Karpas-422 (cell line): ENCODE results near the gene SLC22A6. TPM values are rescaled to one million over a fixed set of nuclear protein-coding genes. Genes with fewer than 3 reads are reported as not detected.

Experiments used
- DNase-seq: peaks from one replicate; pipeline ENCODE4 v3.0.0-alpha.2; 2015
- H2AFZ ChIP-seq: fragments of 200-600 bp; sonication (generic); 2 replicates; pipeline ENCODE4 v1.6.1; 2014; ENCODE audit warnings: antibody characterized with exemption, low read length, mixed read lengths
- H3K27ac ChIP-seq: fragments of 200-600 bp; sonication (generic); 2 replicates; pipeline ENCODE4 v1.5.1; 2014; ENCODE audit warnings: mild to moderate bottlenecking, low read length, moderate library complexity
- H3K27me3 ChIP-seq: fragments of 200-600 bp; sonication (generic); 2 replicates; pipeline ENCODE4 v1.6.1; 2014; ENCODE audit warnings: low read length, mixed read lengths
- H3K36me3 ChIP-seq: fragments of 200-600 bp; sonication (generic); 2 replicates; pipeline ENCODE4 v1.6.1; 2014; ENCODE audit warnings: low read length, mixed read lengths; ENCODE audit not compliant: insufficient read depth
- H3K4me1 ChIP-seq: fragments of 200-600 bp; sonication (generic); 2 replicates; pipeline ENCODE4 v1.6.1; 2014; ENCODE audit warnings: mild to moderate bottlenecking, low read length, mixed read lengths
- H3K4me2 ChIP-seq: fragments of 200-600 bp; sonication (generic); 2 replicates; pipeline ENCODE4 v1.6.1; 2014; ENCODE audit warnings: low read length, low read depth, mild to moderate bottlenecking; ENCODE audit not compliant: poor library complexity, severe bottlenecking
- H3K4me3 ChIP-seq: fragments of 200-600 bp; sonication (generic); 2 replicates; pipeline ENCODE4 v1.5.1; 2014; ENCODE audit warnings: mild to moderate bottlenecking, antibody characterized with exemption, low read length, mixed read lengths
- H3K79me2 ChIP-seq: fragments of 200-600 bp; sonication (generic); 2 replicates; pipeline ENCODE4 v1.6.1; 2014; ENCODE audit warnings: mild to moderate bottlenecking, low read length, mixed read lengths
- H3K9ac ChIP-seq: fragments of 200-600 bp; sonication (generic); 2 replicates; pipeline ENCODE4 v1.6.0; 2014; ENCODE audit warnings: low read length
- H3K9me2 ChIP-seq: fragments of 200-600 bp; sonication (generic), shearing (Covaris generic); replicated peaks from 2 replicates; pipeline ENCODE4 v1.6.0; 2014; ENCODE audit warnings: mild to moderate bottlenecking, low read length, moderate library complexity; ENCODE audit not compliant: insufficient read depth
- H3K9me3 ChIP-seq: fragments of 300-700, 200-600 bp; sonication (generic); 2 replicates; pipeline ENCODE4 v1.6.1; 2014; ENCODE audit warnings: low read length, mixed read lengths
- H4K20me1 ChIP-seq: fragments of 200-600 bp; sonication (generic); 2 replicates; pipeline ENCODE4 v1.6.1; 2014; ENCODE audit warnings: mild to moderate bottlenecking, antibody characterized with exemption, low read length, low read depth; ENCODE audit not compliant: insufficient read depth
- total RNA-seq: library from RNA; depleted of rRNA; stranded (reverse); fragments of >200 nt; shearing (Covaris generic); gene quantifications from 2 replicates; pipeline ENCODE4 v1.2.3, GENCODE V29; 2014; ENCODE audit warnings: low replicate concordance

Gene SLC22A6
- total RNA-seq, 1 experiment from 2014 or later, result not detected

DNA sequence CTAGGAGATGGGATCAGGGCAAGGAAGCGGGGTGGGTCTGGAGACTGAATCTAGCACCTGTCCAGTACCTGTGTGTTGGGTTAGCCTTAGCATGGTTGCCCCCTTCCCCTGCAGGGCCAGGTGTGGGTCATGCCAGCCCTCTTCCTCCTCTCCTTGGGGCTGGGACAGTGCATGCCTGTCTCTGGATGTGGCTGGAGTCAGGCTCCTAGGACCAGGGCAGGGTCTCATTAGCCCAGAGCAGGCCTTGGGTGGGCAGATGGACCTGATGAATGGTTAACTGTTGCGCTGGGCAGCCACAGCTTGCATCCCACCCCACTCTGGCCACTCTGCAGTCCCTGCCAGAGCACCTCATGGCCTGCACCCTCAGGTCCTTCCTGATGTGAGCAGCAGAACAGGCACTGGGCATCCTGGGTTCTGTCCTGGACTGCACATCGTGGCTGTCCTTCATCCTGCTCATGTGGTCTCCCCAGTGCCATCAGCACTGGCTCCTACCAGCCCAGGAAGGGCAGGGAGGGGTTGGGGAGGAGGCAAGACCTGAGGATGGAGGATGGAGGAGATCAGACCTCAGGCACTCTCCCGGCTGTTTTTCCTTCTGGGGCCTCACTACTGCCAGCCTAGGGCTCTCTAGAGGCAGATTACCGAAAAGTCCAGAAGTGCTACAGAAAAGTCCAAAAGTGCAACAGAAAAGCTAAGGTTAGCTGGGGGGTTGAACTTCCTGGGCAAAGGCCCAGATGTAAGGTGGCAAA lies 50.8 kb downstream of the SLC22A6 start:
- Histone ChIP-seq H3K9me2 (no peaks in the 10 kb centered on the region), H3K27me3 (no peaks in the 10 kb centered on the region), H2AFZ (no peak overlapping the region), H3K4me1 (no peaks in the 10 kb centered on the region), H3K4me2 (no peak overlapping the region), H3K9me3 (no peaks in the 10 kb centered on the region), H3K36me3 (no peaks in the 10 kb centered on the region), H3K4me3 (no peak overlapping the region), H3K9ac (no peak overlapping the region), H3K27ac (no peak overlapping the region), H3K79me2 (no peaks in the 10 kb centered on the region), H4K20me1 (no peaks in the 10 kb centered on the region)
- DNase-seq, result no peak

GRCh38 chr11:62933285-62933684 lies 51.5 kb downstream of the SLC22A6 start:
- Histone ChIP-seq H3K9ac (no peak overlapping the region), H3K4me1 (no peaks in the 10 kb centered on the region), H3K9me3 (no peaks in the 10 kb centered on the region), H3K9me2 (no peaks in the 10 kb centered on the region), H4K20me1 (no peaks in the 10 kb centered on the region), H3K36me3 (no peaks in the 10 kb centered on the region), H3K4me3 (no peak overlapping the region), H3K27me3 (no peaks in the 10 kb centered on the region), H2AFZ (no peak overlapping the region), H3K27ac (no peak overlapping the region), H3K79me2 (no peaks in the 10 kb centered on the region), H3K4me2 (no peak overlapping the region)
- DNase-seq, result no peak

- no peak for DNase-seq
- H3K4me3 ChIP-seq, result no peak overlapping the region
- no peaks in the 10 kb centered on the region for H3K79me2 ChIP-seq
- no peak overlapping the region for H3K9ac ChIP-seq
- H4K20me1 ChIP-seq, result no peaks in the 10 kb centered on the region
- H3K27ac ChIP-seq, result no peak overlapping the region
- no peaks in the 10 kb centered on the region for H3K9me2 ChIP-seq
- H3K4me1 ChIP-seq, result no peaks in the 10 kb centered on the region
- no peak overlapping the region for H2AFZ ChIP-seq
- no peaks in the 10 kb centered on the region for H3K36me3 ChIP-seq
- no peak overlapping the region for H3K4me2 ChIP-seq
- H3K9me3 ChIP-seq, result no peaks in the 10 kb centered on the region
- no peaks in the 10 kb centered on the region for H3K27me3 ChIP-seq
Observed at GRCh38 chr11:62931499-62932278, 53.1 kb downstream of the SLC22A6 start.

- H3K9me3 ChIP-seq, result no peaks in the 10 kb centered on the region
- H3K4me3 ChIP-seq, result no peak overlapping the region
- no peaks in the 10 kb centered on the region for H4K20me1 ChIP-seq
- H3K9ac ChIP-seq, result no peak overlapping the region
- no peak for DNase-seq
- H2AFZ ChIP-seq, result no peak overlapping the region
- no peaks in the 10 kb centered on the region for H3K36me3 ChIP-seq
- H3K9me2 ChIP-seq, result no peaks in the 10 kb centered on the region
- H3K4me2 ChIP-seq, result no peak overlapping the region
- no peak overlapping the region for H3K27ac ChIP-seq
- H3K79me2 ChIP-seq, result no peaks in the 10 kb centered on the region
- H3K4me1 ChIP-seq, result no peaks in the 10 kb centered on the region
- H3K27me3 ChIP-seq, result no peaks in the 10 kb centered on the region
Observed at GRCh38 chr11:62930666-62931065, 54.1 kb downstream of the SLC22A6 start.

DNA sequence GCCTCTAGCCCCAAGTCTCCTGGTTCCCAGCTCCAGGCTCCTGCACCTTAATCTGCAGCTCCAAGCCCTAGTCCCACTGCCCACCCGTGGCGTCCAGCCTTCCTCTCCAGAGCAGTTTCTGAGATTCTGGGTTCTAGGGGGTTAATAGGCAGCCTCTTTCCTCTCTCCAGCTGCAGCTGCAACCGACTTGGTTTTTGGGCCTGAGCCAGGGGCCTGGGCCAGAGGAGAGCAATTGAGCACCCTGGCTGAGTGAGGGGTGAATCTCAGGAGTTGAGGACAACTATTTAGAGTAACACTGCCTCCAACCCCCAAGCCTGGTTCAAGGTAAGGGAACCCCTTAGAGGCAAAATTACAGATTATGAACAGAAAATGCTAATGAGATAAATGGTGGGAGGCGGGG lies 54.6 kb downstream of the SLC22A6 start:
- Histone ChIP-seq H4K20me1 (no peaks in the 10 kb centered on the region), H3K9ac (no peak overlapping the region), H3K4me2 (no peak overlapping the region), H3K9me2 (no peaks in the 10 kb centered on the region), H3K79me2 (no peaks in the 10 kb centered on the region), H3K9me3 (no peaks in the 10 kb centered on the region), H2AFZ (no peak overlapping the region), H3K27me3 (no peaks in the 10 kb centered on the region), H3K36me3 (no peaks in the 10 kb centered on the region), H3K27ac (no peak overlapping the region), H3K4me1 (no peaks in the 10 kb centered on the region), H3K4me3 (no peak overlapping the region)
- no peak for DNase-seq

GRCh38 chr11:62928011-62928410 lies 56.8 kb downstream of the SLC22A6 start:
- no peaks in the 10 kb centered on the region for H3K9me3 ChIP-seq
- no peak for DNase-seq
- no peak overlapping the region for H3K4me2 ChIP-seq
- H3K9me2 ChIP-seq, result no peaks in the 10 kb centered on the region
- H4K20me1 ChIP-seq, result no peaks in the 10 kb centered on the region
- no peaks in the 10 kb centered on the region for H3K27me3 ChIP-seq
- no peak overlapping the region for H3K4me3 ChIP-seq
- H3K36me3 ChIP-seq, result no peaks in the 10 kb centered on the region
- H3K79me2 ChIP-seq, result no peaks in the 10 kb centered on the region
- H3K27ac ChIP-seq, result no peak overlapping the region
- H3K4me1 ChIP-seq, result peaks cover 6% of the 10 kb centered on the region
- no peak overlapping the region for H2AFZ ChIP-seq
- H3K9ac ChIP-seq, result no peak overlapping the region

DNA sequence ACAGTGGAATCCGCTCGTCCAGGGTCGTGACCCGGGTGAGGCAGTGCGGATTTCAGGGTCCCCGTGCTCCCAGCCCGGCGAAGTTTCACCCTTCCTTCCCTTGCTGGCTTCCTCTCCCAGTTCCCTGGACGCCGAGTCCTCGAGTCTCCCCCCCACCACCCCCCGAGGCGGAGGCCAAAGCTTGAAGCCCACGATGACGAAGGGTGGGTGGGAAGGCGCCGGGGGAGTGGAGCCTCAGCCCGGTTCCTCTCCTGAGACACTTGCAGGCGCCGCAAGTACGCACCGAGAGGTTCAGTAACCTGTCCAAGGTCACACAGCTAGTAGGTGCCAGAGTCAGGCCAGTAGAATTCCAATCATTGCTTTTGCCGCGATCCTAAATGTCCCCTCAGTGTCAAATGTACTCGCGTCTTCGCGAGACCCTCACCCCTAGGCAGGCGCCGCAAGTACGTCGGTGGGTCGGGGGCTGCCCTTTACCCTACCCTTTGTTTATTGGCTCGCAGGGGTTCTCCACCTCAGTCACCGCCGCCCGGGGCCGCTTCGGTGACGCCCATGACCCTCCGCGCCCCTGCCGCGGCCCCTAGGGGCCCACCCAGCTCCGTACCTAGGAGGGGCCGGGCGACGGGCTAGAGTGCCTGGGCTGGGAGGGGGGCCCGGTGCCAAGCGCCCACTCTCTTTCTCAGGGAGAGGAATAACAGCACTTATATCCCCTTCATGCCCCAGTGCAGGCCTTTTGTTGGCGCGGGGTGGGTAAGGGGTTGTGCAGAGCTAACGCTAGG lies 57.9 kb downstream of the SLC22A6 start:
- H3K4me1 ChIP-seq, result peaks cover 17% of the 10 kb centered on the region
- no peaks in the 10 kb centered on the region for H3K27me3 ChIP-seq
- H3K4me2 ChIP-seq, result no peak overlapping the region
- DNase-seq, result no peak
- no peak overlapping the region for H3K9ac ChIP-seq
- no peaks in the 10 kb centered on the region for H3K9me2 ChIP-seq
- no peaks in the 10 kb centered on the region for H4K20me1 ChIP-seq
- H3K36me3 ChIP-seq, result no peaks in the 10 kb centered on the region
- H3K27ac ChIP-seq, result no peak overlapping the region
- no peaks in the 10 kb centered on the region for H3K9me3 ChIP-seq
- H2AFZ ChIP-seq, result no peak overlapping the region
- H3K79me2 ChIP-seq, result no peaks in the 10 kb centered on the region
- H3K4me3 ChIP-seq, result no peak overlapping the region
